HG03039 (cell line): Measurements from ENCODE around the gene IGSF21.

Experiments used
- ATAC-seq: cut with Tn5 transposase; IDR thresholded peaks from one replicate; pipeline ENCODE4 v1.9.1; 2021; ENCODE audit warnings: mild to moderate bottlenecking, moderate library complexity; ENCODE audit not compliant: unreplicated experiment

The IGSF21 gene

GRCh38 chr1:18118491-18118890 lies 10.9 kb downstream of the IGSF21 start:
- no peak for ATAC-seq

- no peak for ATAC-seq
Observed at GRCh38 chr1:18119289-18119688, 11.7 kb downstream of the IGSF21 start.

GRCh38 chr1:18119771-18120377 lies 12.3 kb downstream of the IGSF21 start:
- no peak for ATAC-seq

GRCh38 chr1:18120638-18121037 lies 13.0 kb downstream of the IGSF21 start:
- ATAC-seq, result no peak

GRCh38 chr1:18121072-18121820 lies 13.6 kb downstream of the IGSF21 start:
- no peak for ATAC-seq

- no peak for ATAC-seq
Observed at GRCh38 chr1:18123467-18123992, 15.9 kb downstream of the IGSF21 start.

GRCh38 chr1:18124977-18125376 lies 17.4 kb downstream of the IGSF21 start:
- no peak for ATAC-seq

GRCh38 chr1:18126616-18127015 lies 19.0 kb downstream of the IGSF21 start:
- no peak for ATAC-seq

GRCh38 chr1:18128298-18128697 lies 20.7 kb downstream of the IGSF21 start:
- no peak for ATAC-seq

GRCh38 chr1:18130356-18130755 lies 22.8 kb downstream of the IGSF21 start:
- no peak for ATAC-seq

- no peak for ATAC-seq
Observed at GRCh38 chr1:18132022-18132710, 24.6 kb downstream of the IGSF21 start.

GRCh38 chr1:18132711-18133541 lies 25.3 kb downstream of the IGSF21 start:
- ATAC-seq, result no peak

- no peak for ATAC-seq
Observed at GRCh38 chr1:18134324-18135046, 26.9 kb downstream of the IGSF21 start.

- no peak for ATAC-seq
Observed at GRCh38 chr1:18137759-18138345, 30.3 kb downstream of the IGSF21 start.

GRCh38 chr1:18139198-18139981 lies 31.8 kb downstream of the IGSF21 start:
- no peak for ATAC-seq

- ATAC-seq, result no peak
Observed at GRCh38 chr1:18140411-18140810, 32.8 kb downstream of the IGSF21 start.

GRCh38 chr1:18141661-18142060 lies 34.1 kb downstream of the IGSF21 start:
- ATAC-seq, result no peak

GRCh38 chr1:18142471-18142870 lies 34.9 kb downstream of the IGSF21 start:
- no peak for ATAC-seq

GRCh38 chr1:18142969-18143368 lies 35.4 kb downstream of the IGSF21 start:
- no peak for ATAC-seq
